ENCODE data around the gene GLIS1. TPM values are rescaled to one million over a fixed set of nuclear protein-coding genes. Genes with fewer than 3 reads are reported as not detected.

The GLIS1 gene
- total and polyA plus RNA-seq, 11 donors: 0.06 to 0.35 (median 0.13) TPM; not detected in 6

- intact Hi-C loops (cut with DNase I): no loop called here
- WGBS, 4 donors: 67 to 74% (median 71%) methylated on average over 19 to 22 of the region's 22 CpGs
- peaks cover 0 to 11% (median 0%) of the 10 kb centered on the region in 12 donors for H3K4me1 ChIP-seq
- no peak overlapping the region for H3K4me3 ChIP-seq
- ATAC-seq: no peak
- H3K9me3 ChIP-seq: no peaks in the 10 kb centered on the region
- no peaks in the 10 kb centered on the region for H3K36me3 ChIP-seq
- no peak for DNase-seq
- TF ChIP-seq POLR2A (IDR thresholded peaks at IDR 0.05) (no peak), CTCF (IDR thresholded peaks at IDR 0.05) (no peak)
- no peak overlapping the region for H3K27ac ChIP-seq
- peaks cover 0 to 42% (median 0%) of the 10 kb centered on the region in 9 donors for H3K27me3 ChIP-seq
Observed at GRCh38 chr1:53693773-53694717, 44.9 kb downstream of the GLIS1 start.

- Histone ChIP-seq H3K27ac (no peak overlapping the region), H3K36me3 (no peaks in the 10 kb centered on the region), H3K27me3 (peaks cover 0 to 49% (median 3%) of the 10 kb centered on the region in 9 donors), H3K4me1 (peaks cover 0 to 9% (median 0%) of the 10 kb centered on the region in 12 donors), H3K4me3 (no peak overlapping the region), H3K9me3 (no peaks in the 10 kb centered on the region)
- ATAC-seq (no peak), DNase-seq (no peak)
- WGBS, 4 donors: 21 to 36% (median 28%) methylated on average over 7 to 8 of the region's 8 CpGs
- intact Hi-C loops (cut with DNase I): no loop called here
- TF ChIP-seq POLR2A (IDR thresholded peaks at IDR 0.05) (no peak), CTCF (IDR thresholded peaks at IDR 0.05) (no peak)
Observed at GRCh38 chr1:53693339-53693738, 45.6 kb downstream of the GLIS1 start.

GRCh38 chr1:53691326-53691725 lies 47.6 kb downstream of the GLIS1 start:
- intact Hi-C loops (cut with DNase I): no loop called here

More at GRCh38 chr1:53691326-53691725, 47.6 kb downstream of the GLIS1 start:
- 76 to 89% (median 86%) methylated on average over 7 of the region's 7 CpGs for WGBS, 4 donors
- H3K27me3 ChIP-seq: peaks cover 3 to 69% (median 13%) of the 10 kb centered on the region in 9 donors
- no peak for DNase-seq
- no peaks in the 10 kb centered on the region for H3K36me3 ChIP-seq
- H3K27ac ChIP-seq: no peak overlapping the region
- no peaks in the 10 kb centered on the region for H3K9me3 ChIP-seq
- no peak for ATAC-seq
- TF ChIP-seq POLR2A (IDR thresholded peaks at IDR 0.05) (no peak), CTCF (IDR thresholded peaks at IDR 0.05) (no peak)
- H3K4me1 ChIP-seq: no peaks in the 10 kb centered on the region
- no peak overlapping the region for H3K4me3 ChIP-seq

All from heart left ventricle (tissue), 16 donors.